ENCODE results near the gene YBX3.
"Not testable (repeated sequence)": the region's sequence is repeated elsewhere in the genome, so short reads cannot be mapped to it uniquely, and the experiment has no call there.

The YBX3 gene

GRCh38 chr12:10722905-10723746, at the start of gene YBX3:
YBX3 (minus strand) TSS chr12:10723323; CDS start chr12:10723111, 212 bp downstream.
- peak; percentile 76 for DNase-seq

DNA sequence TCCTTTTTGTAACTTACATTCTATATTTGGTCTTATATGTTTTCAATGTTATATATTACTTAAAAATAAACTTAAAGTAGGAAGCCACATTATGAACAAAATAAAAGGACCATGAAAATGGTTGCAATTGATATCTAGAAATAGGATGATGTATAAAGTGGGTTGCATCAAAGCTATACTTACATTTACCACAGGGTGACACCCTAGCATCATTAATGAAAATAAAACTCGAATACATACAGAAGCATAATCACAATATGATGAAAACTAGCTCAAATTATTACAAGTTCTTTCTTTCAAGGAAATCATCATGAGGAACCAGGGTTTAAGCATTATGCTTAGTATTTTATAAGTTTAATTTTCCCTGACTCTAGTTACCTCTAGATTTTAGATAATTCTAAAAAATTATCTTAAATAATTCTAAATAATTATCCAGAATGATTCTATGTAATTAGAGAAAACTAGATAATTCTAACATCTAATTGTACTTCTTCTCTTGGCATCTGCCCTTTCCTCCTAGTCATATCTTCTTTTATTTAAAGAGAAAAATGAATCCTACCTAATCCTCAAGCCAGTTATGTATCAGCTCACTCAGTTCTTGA, 48.1 kb upstream of the YBX3 start:
- no peak for DNase-seq

DNA sequence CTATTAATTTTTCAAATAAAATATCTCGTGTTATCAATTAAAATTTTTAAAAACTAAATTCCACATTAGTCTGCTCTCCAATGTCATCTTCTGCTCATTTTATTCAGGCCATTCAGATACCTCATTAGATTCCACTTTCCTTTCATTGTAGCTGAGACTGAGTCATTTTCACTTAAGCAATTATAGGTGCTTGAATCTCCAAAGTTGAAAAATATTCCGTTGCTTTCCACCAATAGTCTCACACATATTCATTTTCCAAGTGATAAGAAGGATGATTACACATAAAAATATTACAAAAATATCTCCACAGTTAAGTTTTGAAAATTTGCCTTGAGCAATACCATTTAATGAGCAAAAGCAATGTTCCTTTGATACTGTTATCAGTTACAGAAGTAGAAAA, 36.5 kb upstream of the YBX3 start:
- DNase-seq, result no peak

- DNase-seq, result no peak
These were observed 33.1 kb upstream of the YBX3 start for GRCh38 chr12:10756194-10756593.

GRCh38 chr12:10753059-10753458, 29.9 kb upstream of the YBX3 start:
- DNase-seq, result no peak

DNA sequence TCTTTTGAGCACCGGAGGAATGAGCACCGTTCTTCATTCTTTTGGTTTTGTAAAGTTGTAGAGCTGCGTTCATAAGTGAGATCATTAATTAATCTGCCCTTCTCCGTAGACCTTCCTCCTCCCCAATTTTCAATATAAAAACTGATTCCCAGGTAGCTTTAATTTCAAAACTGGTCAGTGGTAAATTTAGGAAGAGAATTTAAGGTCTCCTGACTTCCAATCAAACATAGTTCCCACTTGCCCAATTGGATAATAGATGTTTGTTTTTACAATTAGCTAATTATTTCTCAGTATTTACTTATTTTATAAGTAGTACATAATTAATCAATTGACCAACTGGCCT, 27.2 kb upstream of the YBX3 start:
- DNase-seq, result no peak

DNA sequence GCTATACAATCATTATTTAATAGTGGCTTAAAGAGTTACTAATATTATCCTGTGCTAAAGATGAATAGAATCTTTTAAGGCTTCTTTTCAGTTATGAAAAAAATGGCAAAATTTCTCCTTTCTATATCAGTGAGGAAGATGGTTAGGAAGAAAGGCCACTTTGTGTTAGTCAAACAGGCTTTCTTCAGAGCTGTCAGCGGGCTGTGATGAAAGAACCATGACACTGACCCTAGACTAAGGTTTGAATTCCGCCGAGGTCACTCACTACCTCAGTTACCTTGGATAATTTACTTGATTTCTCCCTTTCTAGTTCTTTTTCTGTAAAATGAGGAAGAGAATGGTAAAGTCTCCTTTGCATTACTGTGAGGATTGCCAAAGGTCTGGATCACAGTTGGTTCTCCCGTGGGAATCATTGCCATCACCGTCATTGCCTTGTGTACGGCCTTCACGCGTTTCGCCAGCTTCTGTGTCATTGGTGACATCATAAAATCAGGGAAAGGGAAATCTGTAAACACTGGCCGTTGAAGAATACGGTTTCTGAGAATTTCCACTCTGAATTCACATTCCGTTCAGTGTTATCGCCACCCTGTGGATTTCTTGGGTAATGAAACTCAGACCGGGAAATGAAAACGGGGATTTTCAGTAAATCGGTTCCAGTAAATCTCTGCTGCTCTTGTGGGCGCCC, 26.7 kb upstream of the YBX3 start:
- DNase-seq, result peak; percentile 75

DNA sequence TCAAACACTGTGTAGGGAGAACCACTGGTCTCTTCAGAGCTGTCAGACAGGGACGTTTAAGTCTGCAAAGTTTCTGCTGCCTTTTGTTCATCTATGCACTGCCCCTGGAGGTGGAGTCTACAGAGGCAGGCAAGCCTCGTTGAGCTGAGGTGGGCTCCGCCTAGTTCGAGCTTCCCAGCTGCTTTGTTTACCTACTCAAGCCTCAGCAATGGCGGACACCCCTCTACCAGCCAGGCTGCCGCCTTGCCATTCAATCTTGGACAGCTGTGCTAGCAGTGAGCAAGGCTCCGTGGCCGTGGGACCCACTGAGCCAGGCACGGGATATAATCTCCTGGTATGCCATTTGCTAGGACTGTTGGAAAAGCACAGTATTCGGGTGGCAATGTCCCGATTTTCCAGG, 24.6 kb upstream of the YBX3 start:
- DNase-seq, result no peak

- not testable (repeated sequence) for DNase-seq
These were observed 20.3 kb upstream of the YBX3 start for GRCh38 chr12:10743420-10743819.

DNA sequence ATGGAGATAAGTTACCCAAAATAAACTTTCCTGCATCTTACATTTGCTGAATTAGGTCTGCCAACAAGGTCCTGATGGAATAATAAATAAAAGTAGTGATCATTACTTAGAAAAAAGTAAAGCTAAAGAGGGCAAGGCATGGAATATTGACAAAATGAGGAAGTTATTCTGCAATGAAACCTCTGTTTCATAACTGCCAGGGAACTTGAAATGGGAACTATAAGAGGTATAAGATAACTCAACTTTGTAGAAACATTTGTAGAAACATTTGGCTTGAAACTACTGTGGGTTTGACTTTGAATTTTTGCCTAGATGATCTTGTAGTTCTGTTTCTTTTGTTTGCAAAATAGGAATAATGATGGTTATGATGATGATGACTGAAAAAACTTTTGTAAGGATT, 18.7 kb upstream of the YBX3 start:
- no peak for DNase-seq

GRCh38 chr12:10740182-10740581, 17.1 kb upstream of the YBX3 start:
- DNase-seq, result no peak

- DNase-seq, result no peak
These were observed 16.3 kb upstream of the YBX3 start for GRCh38 chr12:10739157-10740118.

GRCh38 chr12:10737249-10737648, 14.1 kb upstream of the YBX3 start:
- DNase-seq, result no peak

GRCh38 chr12:10736463-10736862, 13.3 kb upstream of the YBX3 start:
- DNase-seq, result no peak

GRCh38 chr12:10735428-10735827, 12.3 kb upstream of the YBX3 start:
- DNase-seq, result no peak

DNA sequence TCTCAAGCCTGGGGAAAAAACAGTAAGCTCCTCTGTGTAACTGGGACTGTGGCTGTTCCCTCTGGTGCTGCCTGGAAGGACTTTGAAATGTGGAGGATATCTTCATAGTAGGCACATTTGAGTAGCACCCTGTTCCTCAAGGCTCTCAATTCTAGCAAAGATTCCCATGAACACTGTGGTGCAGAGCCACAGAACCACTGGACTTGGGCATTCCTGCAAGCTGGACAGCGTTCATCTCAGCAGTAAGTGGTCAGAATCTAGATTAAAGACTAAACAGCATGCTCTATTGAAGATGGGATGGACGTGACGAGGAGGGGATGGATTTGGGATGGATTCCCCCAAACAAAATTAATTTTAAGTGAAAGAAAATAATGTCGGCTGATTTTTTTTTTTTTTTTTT, 9.4 kb upstream of the YBX3 start:
- DNase-seq, result no peak

DNA sequence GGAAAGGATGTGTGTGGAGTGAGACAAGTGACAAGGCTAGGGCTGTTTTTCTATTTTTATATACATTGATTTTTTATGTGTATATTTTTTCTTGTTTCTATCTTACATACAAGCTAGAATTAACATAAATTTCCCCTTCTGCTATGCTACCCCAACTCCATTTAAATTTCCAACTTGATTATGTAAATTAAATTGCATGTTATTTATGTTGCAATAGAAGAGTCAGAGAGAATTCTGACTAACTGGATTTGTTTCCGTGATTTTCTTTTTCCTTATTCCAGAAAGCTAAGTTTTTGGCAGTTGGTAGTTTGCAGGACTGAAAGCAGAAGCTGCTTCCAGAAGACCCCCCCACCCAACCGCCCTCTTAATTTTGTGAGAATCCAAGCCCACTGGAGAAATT, 8.9 kb upstream of the YBX3 start:
- DNase-seq, result no peak

GRCh38 chr12:10730559-10730958, 7.4 kb upstream of the YBX3 start:
- no peak for DNase-seq

DNA sequence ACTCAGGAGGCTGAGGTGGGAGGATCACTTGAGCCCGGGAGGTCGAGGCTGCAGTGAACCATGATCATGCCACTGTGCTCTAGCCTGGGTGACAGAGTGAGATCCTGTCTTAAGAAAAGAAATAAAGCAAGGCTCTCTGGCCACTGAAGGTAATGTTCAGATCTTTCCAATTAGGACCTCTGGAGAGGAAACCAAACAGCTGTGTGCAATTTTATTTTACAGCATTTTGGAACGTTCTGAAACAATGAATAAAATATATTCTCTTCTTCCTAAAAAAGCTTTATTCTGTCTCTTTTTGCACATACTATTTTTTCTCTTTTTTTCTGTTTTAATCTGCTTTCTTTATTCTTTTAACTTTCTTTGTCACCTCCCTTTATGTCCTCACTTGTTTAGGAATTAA, 5.0 kb upstream of the YBX3 start:
- no peak for DNase-seq

DNA sequence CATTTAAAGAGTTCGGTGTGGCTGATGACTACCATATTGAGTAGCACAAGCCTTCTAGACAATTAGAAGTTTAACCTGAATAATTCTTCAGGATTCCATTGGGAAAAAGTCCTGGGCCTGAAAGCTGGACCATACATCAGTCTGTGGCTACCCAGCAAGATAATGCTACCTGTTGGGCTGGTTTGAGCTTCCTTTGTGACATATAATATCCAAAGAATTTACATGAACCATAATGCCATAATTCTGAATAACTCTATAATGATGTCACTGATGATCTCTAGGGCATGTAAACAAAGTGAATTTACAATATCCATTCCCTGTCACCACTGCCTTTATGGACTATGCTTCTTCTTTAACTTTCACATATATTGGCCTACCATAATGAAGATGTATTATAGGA, 3.8 kb upstream of the YBX3 start:
- no peak for DNase-seq

GRCh38 chr12:10725003-10725402, 1.9 kb upstream of the YBX3 start:
- DNase-seq, result no peak

DNA sequence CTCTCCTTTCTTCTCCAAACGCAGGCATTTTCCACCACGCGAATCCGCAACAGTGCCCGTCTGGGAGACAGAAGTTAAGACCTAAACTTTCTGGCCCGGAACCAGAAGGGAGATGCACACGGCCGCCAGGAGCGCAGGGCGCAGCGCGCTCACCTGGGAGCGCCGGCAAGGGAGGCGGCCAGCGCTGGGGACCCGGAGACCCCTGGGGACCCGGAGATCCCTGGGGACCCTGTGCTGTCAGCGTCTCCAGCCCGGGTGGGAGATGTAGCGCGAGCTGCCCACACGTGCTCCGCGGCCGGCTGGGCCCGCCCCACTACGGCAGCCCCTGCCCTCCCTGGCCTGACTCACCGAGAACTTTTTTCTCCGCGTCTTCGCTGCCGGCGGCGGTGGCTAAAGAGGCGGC, 620 bp downstream of the YBX3 start:
- DNase-seq, result peak; percentile 69
